ELF-1 (cell line): ENCODE measurements around the gene UGT1A5.
"Not testable (repeated sequence)": the region's sequence is repeated elsewhere in the genome, so short reads cannot be mapped to it uniquely, and the experiment has no call there.

Source experiments
- DNase-seq: peaks from one replicate; pipeline ENCODE4 v3.0.0-alpha.2; 2016; ENCODE audit warnings: low read depth, low spot score

The UGT1A5 gene

GRCh38 chr2:233693963-233694362 lies 18.7 kb upstream of the UGT1A5 start:
- no peak for DNase-seq

- DNase-seq, result no peak
These were observed 14.0 kb upstream of the UGT1A5 start for GRCh38 chr2:233698740-233699139.

DNA sequence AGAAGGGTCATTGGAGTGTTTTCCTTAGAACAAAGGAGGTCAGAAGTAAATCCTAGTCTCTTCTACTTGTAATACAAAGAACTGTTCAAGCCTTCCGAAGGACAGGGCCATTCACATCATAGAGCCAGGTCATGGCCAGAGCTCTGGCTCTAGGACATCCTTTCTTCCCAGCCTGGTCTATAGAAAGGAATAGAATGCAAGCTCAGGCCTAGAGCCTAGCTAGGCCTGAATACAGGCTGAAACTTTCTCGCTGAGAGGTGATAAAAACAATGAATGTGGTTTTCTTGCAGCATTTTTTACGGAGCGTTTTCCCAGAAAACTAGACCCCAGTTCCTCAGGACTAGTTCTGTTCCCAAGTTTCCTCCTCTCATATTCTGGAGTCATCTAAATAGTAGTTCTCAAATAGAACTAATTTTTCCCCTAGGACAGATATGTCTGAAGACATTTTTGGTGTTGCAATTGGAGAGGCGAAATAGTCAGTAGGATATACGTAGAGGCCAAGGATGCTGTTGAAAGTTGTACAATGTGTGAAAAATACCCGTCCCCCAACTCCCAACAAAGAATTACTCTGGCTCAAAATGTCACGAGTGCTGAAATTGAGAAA lies 13.2 kb upstream of the UGT1A5 start:
- no peak for DNase-seq

DNA sequence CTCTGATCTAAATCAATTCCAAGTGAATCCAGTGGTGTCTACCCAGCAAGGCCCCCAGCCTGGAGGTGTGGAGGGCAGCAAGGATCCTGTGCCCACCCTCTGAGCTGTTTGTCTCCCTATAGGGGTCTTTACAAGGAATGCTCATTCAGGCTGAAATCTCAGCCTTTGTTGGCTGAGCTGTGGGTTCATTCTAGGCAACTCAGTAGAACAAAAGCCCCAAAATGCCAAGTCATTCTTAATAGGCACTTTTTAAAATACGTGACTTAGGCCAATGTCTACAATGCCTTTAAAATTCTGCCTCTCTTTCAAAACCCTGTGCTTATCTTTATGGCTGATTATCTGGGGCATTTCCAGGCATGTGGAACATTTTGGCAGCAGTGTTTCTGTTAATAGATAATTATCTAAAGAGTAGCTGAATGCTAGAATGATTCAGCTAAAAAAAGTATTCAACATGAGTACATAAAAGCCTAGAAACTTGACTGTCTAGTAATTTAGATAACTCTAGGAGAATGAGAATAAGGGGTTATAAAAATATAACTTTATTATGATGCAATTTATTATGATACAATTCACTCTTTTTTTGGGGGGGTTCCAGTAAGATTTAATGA lies 12.6 kb upstream of the UGT1A5 start:
- DNase-seq, result peak; percentile 31

GRCh38 chr2:233700842-233701241 lies 11.9 kb upstream of the UGT1A5 start:
- not testable (repeated sequence) for DNase-seq

DNA sequence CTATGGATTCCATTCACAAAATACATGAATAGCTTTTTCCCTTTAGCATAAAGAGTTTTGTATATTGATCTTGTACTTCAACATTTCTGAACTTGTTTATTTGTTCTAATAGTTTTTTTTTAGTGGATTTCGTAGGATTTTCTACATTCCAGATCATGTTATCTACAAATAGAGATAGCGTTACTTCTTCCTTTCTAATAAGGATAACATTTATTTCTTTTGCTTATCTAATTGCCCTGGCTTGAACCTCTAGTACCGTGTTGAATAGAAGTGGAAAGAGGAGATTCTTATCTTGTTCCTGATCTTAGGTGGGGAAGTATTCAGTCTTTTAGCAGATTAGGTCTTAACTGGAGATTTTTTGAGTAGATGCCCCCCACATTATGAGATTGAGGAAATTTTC lies 10.5 kb upstream of the UGT1A5 start:
- DNase-seq, result no peak

- no peak for DNase-seq
These were observed 6.7 kb upstream of the UGT1A5 start for GRCh38 chr2:233705911-233706506.

GRCh38 chr2:233706720-233707119 lies 6.0 kb upstream of the UGT1A5 start:
- DNase-seq, result no peak

GRCh38 chr2:233707940-233708644 lies 4.6 kb upstream of the UGT1A5 start:
- DNase-seq, result no peak

DNA sequence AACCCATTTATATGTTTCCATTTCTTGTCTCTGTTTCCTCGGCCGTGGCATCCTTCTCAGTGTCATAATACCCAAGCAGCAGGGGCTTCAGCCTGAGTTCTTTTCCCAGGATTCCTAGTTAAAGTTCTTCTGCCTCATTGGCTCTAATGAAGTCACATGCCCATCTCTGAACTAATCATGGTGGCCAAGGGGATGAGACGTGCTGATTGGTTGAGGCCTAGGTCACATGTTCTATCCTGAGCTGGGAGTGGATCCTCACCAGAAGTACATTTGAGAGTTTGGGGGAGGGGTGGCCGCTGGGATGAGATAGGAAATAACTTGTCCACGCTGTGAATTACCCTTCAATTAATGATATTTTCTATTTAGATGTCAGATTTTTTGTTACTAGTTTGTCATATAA lies 3.8 kb upstream of the UGT1A5 start:
- no peak for DNase-seq

GRCh38 chr2:233711312-233712008 lies 1.2 kb upstream of the UGT1A5 start:
- DNase-seq, result peak; percentile 75

GRCh38 chr2:233713262-233713615 lies 532 bp downstream of the UGT1A5 start:
- DNase-seq, result no peak

DNA sequence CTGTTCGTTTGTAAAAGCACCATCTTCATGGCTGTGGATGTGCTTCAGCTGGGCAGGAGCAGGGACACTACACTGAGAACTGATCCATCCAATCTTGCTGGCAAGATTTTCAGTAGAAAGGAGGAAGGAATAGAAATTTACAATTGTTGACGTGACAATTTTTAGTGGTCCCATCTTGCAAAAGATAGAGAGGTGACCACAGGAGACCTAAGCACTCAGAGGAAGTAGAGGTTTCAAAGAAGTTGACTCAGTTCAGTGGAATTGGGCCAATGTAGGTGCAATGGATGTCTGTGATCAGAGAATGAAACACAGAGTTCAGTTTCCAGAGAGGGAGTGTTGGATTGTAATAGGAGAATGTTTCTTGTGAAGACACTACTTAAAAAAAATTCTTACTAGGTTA lies 1.4 kb downstream of the UGT1A5 start:
- DNase-seq, result no peak

- DNase-seq, result no peak
These were observed 5.8 kb downstream of the UGT1A5 start, which contains the start of gene UGT1A4 for GRCh38 chr2:233718552-233718951. Gene UGT1A4, plus strand, starts transcription at chr2:233718736. Its CDS starts 85 bp downstream, at chr2:233718821.

DNA sequence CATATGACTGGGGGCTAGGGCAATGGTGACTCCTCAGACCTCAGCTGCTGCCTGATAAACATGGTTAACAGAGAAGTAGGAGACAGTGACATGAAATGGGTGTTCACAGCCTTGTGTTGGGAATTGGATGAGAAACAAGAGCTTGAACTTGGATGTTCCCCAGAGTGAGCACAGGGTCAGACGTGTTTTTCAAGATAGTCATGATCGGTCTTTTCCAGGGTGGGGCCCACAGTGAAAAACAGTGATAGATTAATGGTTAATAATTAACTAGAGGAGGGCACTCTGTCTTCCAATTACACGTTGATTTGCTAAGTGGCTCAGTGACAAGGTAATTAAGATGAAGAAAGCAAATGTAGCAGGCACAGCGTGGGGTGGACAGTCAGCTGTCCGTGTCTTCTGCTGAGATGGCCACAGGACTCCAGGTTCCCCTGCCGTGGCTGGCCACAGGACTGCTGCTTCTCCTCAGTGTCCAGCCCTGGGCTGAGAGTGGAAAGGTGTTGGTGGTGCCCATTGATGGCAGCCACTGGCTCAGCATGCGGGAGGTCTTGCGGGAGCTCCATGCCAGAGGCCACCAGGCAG lies 16.1 kb downstream of the UGT1A5 start, which contains the start of gene UGT1A3:
UGT1A3 (plus strand) TSS at position 320 of the 579 bp plus-strand sequence; CDS start at position 405, 85 bp downstream.
- no peak for DNase-seq

DNA sequence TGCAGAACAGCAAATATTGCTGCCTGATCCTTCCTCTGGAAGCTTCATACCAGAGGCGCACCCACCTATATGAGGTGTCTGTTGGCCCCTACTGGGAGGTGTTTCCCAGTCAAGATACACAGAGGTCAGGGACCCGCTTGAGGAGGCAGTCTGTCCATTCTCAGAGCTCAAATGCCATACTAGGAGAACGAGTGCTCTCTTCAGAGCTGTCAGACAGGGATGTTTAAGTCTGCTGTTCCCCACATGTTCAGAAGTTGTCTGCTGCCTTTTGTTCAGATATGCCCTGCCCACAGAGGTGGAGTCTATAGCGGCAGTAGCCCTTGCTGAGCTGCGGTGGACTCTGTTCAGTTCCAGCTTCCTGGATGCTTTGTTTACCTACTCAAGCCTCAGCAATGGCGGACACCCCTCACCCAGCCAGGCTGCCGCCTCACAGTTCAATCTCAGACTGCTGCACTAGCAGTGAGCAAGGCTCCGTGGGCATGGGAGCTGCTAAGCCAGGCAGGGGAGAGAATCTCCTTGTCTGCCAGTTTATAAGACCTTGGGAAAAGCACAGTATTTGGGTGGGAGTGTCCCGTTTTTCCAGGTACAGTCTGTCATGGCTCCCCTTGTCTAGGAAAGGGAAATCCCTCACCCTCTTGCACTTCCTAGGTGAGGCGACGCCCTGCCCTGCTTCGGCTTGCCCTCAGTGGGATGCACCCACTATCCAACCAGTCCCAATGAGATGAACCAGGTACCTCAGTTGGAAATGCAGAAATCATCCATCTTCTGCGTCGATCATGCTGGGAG lies 24.4 kb downstream of the UGT1A5 start:
- not testable (repeated sequence) for DNase-seq

DNA sequence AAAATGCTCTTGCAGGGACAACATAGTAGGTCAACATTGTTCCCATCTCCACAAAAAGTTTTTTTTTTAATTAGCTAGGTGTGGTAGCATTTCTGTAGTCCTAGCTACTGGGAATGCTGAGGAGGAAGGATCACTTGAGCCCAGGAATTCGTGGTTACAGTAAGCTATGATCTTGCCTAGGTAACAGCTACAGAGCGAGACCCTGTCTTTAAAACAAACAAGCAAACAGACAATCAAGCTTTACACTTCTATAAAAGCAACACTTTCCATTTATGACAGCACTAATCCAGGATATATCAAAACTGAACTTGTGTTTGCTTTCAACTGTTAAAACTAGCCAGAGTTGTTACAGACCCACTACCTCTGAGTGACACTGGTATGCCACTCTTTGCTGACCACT lies 28.2 kb downstream of the UGT1A5 start:
- DNase-seq, result no peak

GRCh38 chr2:233743464-233744259 lies 31.0 kb downstream of the UGT1A5 start:
- DNase-seq, result no peak

GRCh38 chr2:233745073-233745755 lies 32.5 kb downstream of the UGT1A5 start:
- DNase-seq, result no peak
